ENCODE results near the gene DLG2. TPM values are rescaled to one million over a fixed set of nuclear protein-coding genes. Genes with fewer than 3 reads are reported as not detected.

The DLG2 gene
- total RNA-seq, 2 experiments from 2014 or later, result 2.0 to 2.1 TPM

GRCh38 chr11:84794663-84795443 is 832.3 kb downstream of the DLG2 start:
- intact Hi-C loops (cut with DNase I, micrococcal nuclease), result no loop called here
- Mint-ChIP-seq H3K27me3 (no peaks in the 10 kb centered on the region), H3K4me3 (no peak overlapping the region), H3K36me3 (ENCODE audit: low read depth) (no peaks in the 10 kb centered on the region), H3K27ac (no peak overlapping the region), H3K4me1 (ENCODE audit: low read depth) (no peaks in the 10 kb centered on the region), H3K9me3 (peaks cover 10% of the 10 kb centered on the region)
- TF ChIP-seq CTCF (IDR thresholded peaks at IDR 0.05), result no peak
- Histone ChIP-seq H3K27me3 (ENCODE audit: control insufficient read depth in 1 of 2, insufficient read depth in 2 of 2, low read length in 2 of 2) (no peaks in the 10 kb centered on the region), H3K4me3 (ENCODE audit: low read length) (no peak overlapping the region), H3K4me1 (ENCODE audit: insufficient read depth, low read length) (no peaks in the 10 kb centered on the region), H3K36me3 (ENCODE audit: insufficient read depth, low read length) (no peaks in the 10 kb centered on the region), H3K27ac (ENCODE audit: low read depth in 1 of 2, low read length in 2 of 2) (no peak overlapping the region), H3K9me3 (ENCODE audit: control insufficient read depth in 1 of 2, insufficient read depth in 1 of 2, low read length in 2 of 2) (peaks cover 12 to 30% of the 10 kb centered on the region in 2 experiments)
- ChIA-PET CTCF (no interaction called here), POLR2A (no interaction called here)
- no peak for ATAC-seq (ENCODE audit: poor library complexity)
- no peak for DNase-seq

GRCh38 chr11:84793318-84793717 is 833.8 kb downstream of the DLG2 start:
- no peaks in the 10 kb centered on the region for H3K36me3 ChIP-seq (ENCODE audit: insufficient read depth, low read length)
- no peak overlapping the region for H3K27ac ChIP-seq (ENCODE audit: low read depth in 1 of 2, low read length in 2 of 2)
- ChIA-PET POLR2A (no interaction called here), CTCF (no interaction called here)
- no peaks in the 10 kb centered on the region for H3K27me3 ChIP-seq (ENCODE audit: control insufficient read depth in 1 of 2, insufficient read depth in 2 of 2, low read length in 2 of 2)
- peaks cover 9 to 22% of the 10 kb centered on the region in 2 experiments for H3K9me3 ChIP-seq (ENCODE audit: control insufficient read depth in 1 of 2, insufficient read depth in 1 of 2, low read length in 2 of 2)
- no peak overlapping the region for H3K27ac Mint-ChIP-seq
- intact Hi-C loops (cut with DNase I, micrococcal nuclease), result no loop called here
- ATAC-seq (ENCODE audit: poor library complexity) (no peak), DNase-seq (no peak)
- no peaks in the 10 kb centered on the region for H3K4me1 ChIP-seq (ENCODE audit: insufficient read depth, low read length)
- H3K4me3 ChIP-seq (ENCODE audit: low read length), result no peak overlapping the region
- no peak for TF ChIP-seq CTCF (IDR thresholded peaks at IDR 0.05)
- no peaks in the 10 kb centered on the region for H3K27me3 Mint-ChIP-seq
- H3K4me1 Mint-ChIP-seq (ENCODE audit: low read depth), result no peaks in the 10 kb centered on the region
- H3K36me3 Mint-ChIP-seq (ENCODE audit: low read depth), result no peaks in the 10 kb centered on the region
- no peak overlapping the region for H3K4me3 Mint-ChIP-seq
- peaks cover 12% of the 10 kb centered on the region for H3K9me3 Mint-ChIP-seq

GRCh38 chr11:84790849-84791427 is 836.2 kb downstream of the DLG2 start:
- DNase-seq (no peak), ATAC-seq (ENCODE audit: poor library complexity) (no peak)
- no peaks in the 10 kb centered on the region for H3K36me3 Mint-ChIP-seq (ENCODE audit: low read depth)
- Histone ChIP-seq H3K4me3 (ENCODE audit: low read length) (no peak overlapping the region), H3K27me3 (ENCODE audit: control insufficient read depth in 1 of 2, insufficient read depth in 2 of 2, low read length in 2 of 2) (no peaks in the 10 kb centered on the region), H3K4me1 (ENCODE audit: insufficient read depth, low read length) (no peaks in the 10 kb centered on the region), H3K36me3 (ENCODE audit: insufficient read depth, low read length) (no peaks in the 10 kb centered on the region), H3K27ac (ENCODE audit: low read depth in 1 of 2, low read length in 2 of 2) (no peak overlapping the region), H3K9me3 (ENCODE audit: control insufficient read depth in 1 of 2, insufficient read depth in 1 of 2, low read length in 2 of 2) (peaks cover 7 to 19% of the 10 kb centered on the region in 2 experiments)
- CTCF ChIA-PET, result no interaction called here
- intact Hi-C loops (cut with DNase I, micrococcal nuclease), result no loop called here
- H3K4me3 Mint-ChIP-seq, result no peak overlapping the region
- POLR2A ChIA-PET, result no interaction called here
- H3K4me1 Mint-ChIP-seq (ENCODE audit: low read depth), result no peaks in the 10 kb centered on the region
- H3K27me3 Mint-ChIP-seq, result no peaks in the 10 kb centered on the region
- TF ChIP-seq CTCF (IDR thresholded peaks at IDR 0.05), result no peak
- peaks cover 13% of the 10 kb centered on the region for H3K9me3 Mint-ChIP-seq
- no peak overlapping the region for H3K27ac Mint-ChIP-seq
